GM19397 (cell line): Measurements from ENCODE around the gene MARCHF7.
"Not testable (repeated sequence)": the region's sequence is repeated elsewhere in the genome, so short reads cannot be mapped to it uniquely, and the experiment has no call there.

Experiments used
- ATAC-seq: cut with Tn5 transposase; IDR thresholded peaks from one replicate; pipeline ENCODE4 v1.9.1; 2021; ENCODE audit warnings: mild to moderate bottlenecking, moderate library complexity; ENCODE audit not compliant: unreplicated experiment

The MARCHF7 gene

GRCh38 chr2:159712143-159712928, at the start of gene MARCHF7:
TSS of gene MARCHF7 (plus strand) at chr2:159712506. CDS start at chr2:159729023, 16,517 bp downstream.
- ATAC-seq = peak; percentile 95

- ATAC-seq = not testable (repeated sequence)
Observed at GRCh38 chr2:159667423-159667822, 44.9 kb upstream of the MARCHF7 start.

- no peak for ATAC-seq
Observed at GRCh38 chr2:159671047-159671446, 41.3 kb upstream of the MARCHF7 start.

- no peak for ATAC-seq
Observed at GRCh38 chr2:159677654-159678053, 34.7 kb upstream of the MARCHF7 start.

GRCh38 chr2:159680692-159681091, 31.6 kb upstream of the MARCHF7 start:
- no peak for ATAC-seq

GRCh38 chr2:159683817-159684216, 28.5 kb upstream of the MARCHF7 start:
- ATAC-seq = no peak

GRCh38 chr2:159684796-159685195, 27.5 kb upstream of the MARCHF7 start:
- ATAC-seq = no peak

- no peak for ATAC-seq
Observed at GRCh38 chr2:159694500-159695040, 17.7 kb upstream of the MARCHF7 start.

- no peak for ATAC-seq
Observed at GRCh38 chr2:159695795-159696448, 16.4 kb upstream of the MARCHF7 start.

- no peak for ATAC-seq
Observed at GRCh38 chr2:159703491-159703890, 8.8 kb upstream of the MARCHF7 start.

GRCh38 chr2:159706385-159706980, 5.8 kb upstream of the MARCHF7 start:
- no peak for ATAC-seq

- ATAC-seq = no peak
Observed at GRCh38 chr2:159708066-159708760, 4.1 kb upstream of the MARCHF7 start.

- no peak for ATAC-seq
Observed at GRCh38 chr2:159710601-159711180, 1.6 kb upstream of the MARCHF7 start.

- no peak for ATAC-seq
Observed at GRCh38 chr2:159711562-159712142, 654 bp upstream of the MARCHF7 start.

GRCh38 chr2:159712929-159713420, 669 bp downstream of the MARCHF7 start:
- ATAC-seq = peak; percentile 17

- ATAC-seq = no peak
Observed at GRCh38 chr2:159713631-159714246, 1.4 kb downstream of the MARCHF7 start.

- no peak for ATAC-seq
Observed at GRCh38 chr2:159714247-159714930, 2.1 kb downstream of the MARCHF7 start.

GRCh38 chr2:159715451-159715850, 3.1 kb downstream of the MARCHF7 start:
- no peak for ATAC-seq

- not testable (repeated sequence) for ATAC-seq
Observed at GRCh38 chr2:159716409-159716808, 4.1 kb downstream of the MARCHF7 start.
